CD14-positive monocyte (primary cell): ENCODE measurements around the gene C11orf98. TPM values are rescaled to one million over a fixed set of nuclear protein-coding genes. Genes with fewer than 3 reads are reported as not detected.

Experiments used
- DNase-seq, 3 donors: peaks; one replicate each; pipeline ENCODE4 v3.0.0-alpha.2; 2011 to 2022
- H2AFZ ChIP-seq: 2 replicates; pipeline ENCODE4 v1.6.0; 2012; ENCODE audit warnings: mild to moderate bottlenecking, low read depth, low read length, inconsistent platforms; ENCODE audit not compliant: insufficient read depth, poor library complexity, severe bottlenecking
- H3K27ac ChIP-seq, 2 donors: 1 replicate in 1 of 2; 2 replicates in 1 of 2; pipeline ENCODE4 v1.5.1; 2012 to 2013; ENCODE audit warnings: low read length in 2 of 2, control low read depth in 1 of 2, inconsistent platforms in 1 of 2, low read depth in 1 of 2, mild to moderate bottlenecking in 1 of 2
- H3K27me3 ChIP-seq, 2 donors: one replicate each; pipeline versions ENCODE4 v1.6.0 to v1.6.1; 2011 to 2013; ENCODE audit warnings: low read length in 2 of 2; ENCODE audit not compliant: control insufficient read depth in 2 of 2, insufficient read depth in 2 of 2
- H3K36me3 ChIP-seq, 2 donors: replicated peaks in 1 of 2; 1 replicate in 1 of 2; 2 replicates in 1 of 2; pipeline versions ENCODE4 v1.5.1 to v1.6.1; 2012 to 2013; ENCODE audit warnings: low read length in 2 of 2, control low read depth in 1 of 2, inconsistent platforms in 1 of 2, mild to moderate bottlenecking in 1 of 2; ENCODE audit not compliant: insufficient read depth in 2 of 2, control insufficient read depth in 1 of 2
- H3K4me1 ChIP-seq, 2 donors: 1 replicate in 1 of 2; 2 replicates in 1 of 2; pipeline versions ENCODE4 v1.5.1 to v1.6.1; 2012 to 2013; ENCODE audit warnings: low read length in 2 of 2, control low read depth in 1 of 2, inconsistent platforms in 1 of 2, mild to moderate bottlenecking in 1 of 2, moderate library complexity in 1 of 2; ENCODE audit not compliant: insufficient read depth in 2 of 2, control insufficient read depth in 1 of 2
- H3K4me2 ChIP-seq: replicated peaks from 2 replicates; pipeline ENCODE3; 2012; ENCODE audit warnings: low read length, moderate library complexity, mild to moderate bottlenecking; ENCODE audit not compliant: poor library complexity, severe bottlenecking; ENCODE audit errors: extremely low read depth
- H3K4me3 ChIP-seq, 3 experiments: fragments of 200-600 bp in 1 of 3; sonication (generic) in 1 of 3; replicated peaks in 1 of 3; 1 replicate in 2 of 3; 2 replicates in 1 of 3; pipeline ENCODE4 v1.5.1; 2011 to 2013; ENCODE audit warnings: low read length in 3 of 3, mild to moderate bottlenecking in 3 of 3, control low read depth in 2 of 3, low read depth in 2 of 3, inconsistent platforms in 1 of 3, moderate library complexity in 1 of 3
- H3K79me2 ChIP-seq: 2 replicates; pipeline ENCODE4 v1.6.0; 2012; ENCODE audit warnings: mild to moderate bottlenecking, control low read depth, inconsistent platforms, low read length, moderate library complexity; ENCODE audit not compliant: insufficient read depth
- H3K9ac ChIP-seq: 2 replicates; pipeline ENCODE4 v1.6.0; 2017; ENCODE audit warnings: low read length, mild to moderate bottlenecking; ENCODE audit not compliant: insufficient read depth, poor library complexity, severe bottlenecking
- H3K9me3 ChIP-seq, 2 donors: replicated peaks in 1 of 2; 1 replicate in 1 of 2; 2 replicates in 1 of 2; pipeline versions ENCODE4 v1.5.1 to v1.6.1; 2012 to 2013; ENCODE audit warnings: low read length in 2 of 2, control low read depth in 1 of 2; ENCODE audit not compliant: control insufficient read depth in 1 of 2, insufficient read depth in 1 of 2
- H4K20me1 ChIP-seq: 2 replicates; pipeline ENCODE4 v1.6.0; 2012; ENCODE audit warnings: mild to moderate bottlenecking, low read length, control low read depth, moderate library complexity; ENCODE audit not compliant: insufficient read depth
- H3K27ac Mint-ChIP-seq, 7 donors: one replicate each; pipeline ENCODE4 v1.8.0; 2020; ENCODE audit warnings: mild to moderate bottlenecking in 7 of 7, mixed read lengths in 7 of 7, moderate library complexity in 6 of 7, inconsistent platforms in 2 of 7
- H3K27me3 Mint-ChIP-seq, 3 donors: one replicate each; pipeline ENCODE4 v1.8.0; 2021 to 2022; ENCODE audit warnings: low read depth in 3 of 3, mild to moderate bottlenecking in 3 of 3, mixed read lengths in 3 of 3, moderate library complexity in 3 of 3, inconsistent platforms in 1 of 3
- H3K36me3 Mint-ChIP-seq, 2 donors: one replicate each; pipeline ENCODE4 v1.8.0; 2020; ENCODE audit warnings: mixed read lengths in 2 of 2, inconsistent platforms in 1 of 2, mild to moderate bottlenecking in 1 of 2
- H3K4me1 Mint-ChIP-seq: one replicate; pipeline ENCODE4 v1.8.0; 2020; ENCODE audit warnings: mild to moderate bottlenecking, mixed read lengths
- H3K4me3 Mint-ChIP-seq, 2 donors: one replicate each; pipeline ENCODE4 v1.8.0; 2020; ENCODE audit warnings: mild to moderate bottlenecking in 2 of 2, mixed read lengths in 2 of 2, moderate library complexity in 1 of 2
- H3K9me3 Mint-ChIP-seq, 7 donors: one replicate each; pipeline ENCODE4 v1.8.0; 2020 to 2022; ENCODE audit warnings: mixed read lengths in 7 of 7, mild to moderate bottlenecking in 6 of 7, moderate library complexity in 6 of 7, inconsistent platforms in 2 of 7
- CTCF ChIP-seq: fragments of 200-600 bp; IDR thresholded peaks from one replicate; pipeline ENCODE4 v1.8.0; 2022; ENCODE audit warnings: antibody characterized with exemption, mild to moderate bottlenecking
- WGBS: methylation state at CpG from one replicate; pipeline ENCODE4 v1.1.5; 2013; ENCODE audit warnings: missing lambda C conversion rate; ENCODE audit not compliant: insufficient coverage; 5-methylcytosine and 5-hydroxymethylcytosine counted together
- intact Hi-C, 2 donors: fragments of 100-400 bp; cut with micrococcal nuclease; formaldehyde crosslinking; loops; one replicate each; pipeline versions ENCODE4 v1.15.0 to v1.15.1; 2023
- polyA plus RNA-seq, 3 donors: library from polyadenylated mRNA; depleted of rRNA in 1 of 3; unstranded in 2 of 3; stranded (reverse) in 1 of 3; fragments of 300-500 nt in 2 of 3; fragments of >200 nt in 1 of 3; fragmentation: Illumina TruSeq in 2 of 3; gene quantifications; 1 replicate in 2 of 3; 2 replicates in 1 of 3; pipeline ENCODE4 v1.2.3, GENCODE V29; 2012 to 2021

C11orf98 gene
- polyA plus RNA-seq, 3 donors = 25.9 to 78.2 (median 74.6) TPM

- peaks cover 29 to 41% of the 10 kb centered on the region in 2 donors for H3K36me3 ChIP-seq
- H3K4me2 ChIP-seq = no peak within 1 kb of the TSS
- intact Hi-C loops = loop anchor here (5.0 to 10.0 kb wide), 2 partner anchors 292 to 295 kb away; no protein-coding TSS in a partner anchor
- peaks cover 5 to 8% of the 10 kb centered on the region in 2 donors for H3K4me1 ChIP-seq
- 78% methylated on average over 4 of the region's 11 CpGs for WGBS
- H3K36me3 Mint-ChIP-seq = peaks cover 43 to 56% of the 10 kb centered on the region in 2 donors
- H3K9me3 Mint-ChIP-seq = peaks cover 0 to 4% (median 0%) of the 10 kb centered on the region in 7 donors
- no peak within 1 kb of the TSS for H3K27ac ChIP-seq
- no peak within 1 kb of the TSS for H3K4me3 ChIP-seq
- H3K9ac ChIP-seq = no peak within 1 kb of the TSS
- no peaks in the 10 kb centered on the region for H3K9me3 ChIP-seq
- H3K27me3 ChIP-seq = peaks cover 9 to 26% of the 10 kb centered on the region in 2 donors
- peak within 1 kb of the TSS in 1 of 7 donors; percentile 31 for H3K27ac Mint-ChIP-seq
- H3K4me1 Mint-ChIP-seq = peaks cover 5% of the 10 kb centered on the region
- H4K20me1 ChIP-seq = no peaks in the 10 kb centered on the region
- TF ChIP-seq CTCF = no peak
- DNase-seq = no peak
- peak within 1 kb of the TSS in 1 of 2 donors; percentile 63 for H3K4me3 Mint-ChIP-seq
- peaks cover 26 to 32% (median 29%) of the 10 kb centered on the region in 3 donors for H3K27me3 Mint-ChIP-seq
- no peaks in the 10 kb centered on the region for H3K79me2 ChIP-seq
- no peak within 1 kb of the TSS for H2AFZ ChIP-seq
Observed at GRCh38 chr11:62689421-62690183, 24.6 kb upstream of the C11orf98 start, which contains the start of gene LRRN4CL. LRRN4CL (minus strand) TSS chr11:62689530; CDS start chr11:62688508, 1,022 bp downstream.

- no peaks in the 10 kb centered on the region for H4K20me1 ChIP-seq
- no CpG with 5 or more reads among the region's 1 CpG for WGBS
- peaks cover 41 to 45% of the 10 kb centered on the region in 2 donors for H3K36me3 Mint-ChIP-seq
- no peak overlapping the region for H3K4me3 ChIP-seq
- no peak overlapping the region for H3K27ac ChIP-seq
- H3K27me3 ChIP-seq = peaks cover 9 to 26% of the 10 kb centered on the region in 2 donors
- H2AFZ ChIP-seq = peak overlapping the region; percentile 72
- H3K4me2 ChIP-seq = no peak overlapping the region
- H3K9me3 Mint-ChIP-seq = peaks cover 0 to 4% (median 0%) of the 10 kb centered on the region in 7 donors
- TF ChIP-seq CTCF = no peak
- H3K27ac Mint-ChIP-seq = no peak overlapping the region
- H3K9me3 ChIP-seq = no peaks in the 10 kb centered on the region
- peaks cover 25 to 32% (median 29%) of the 10 kb centered on the region in 3 donors for H3K27me3 Mint-ChIP-seq
- intact Hi-C loops = loop anchor here in 1 of 2 donors (5.0 kb wide), 1 partner anchor 291 kb away; no protein-coding TSS in a partner anchor
- H3K4me1 Mint-ChIP-seq = peaks cover 5% of the 10 kb centered on the region
- no peak overlapping the region for H3K9ac ChIP-seq
- peaks cover 5 to 8% of the 10 kb centered on the region in 2 donors for H3K4me1 ChIP-seq
- DNase-seq = no peak
- H3K36me3 ChIP-seq = peaks cover 29 to 39% of the 10 kb centered on the region in 2 donors
- H3K79me2 ChIP-seq = no peaks in the 10 kb centered on the region
- H3K4me3 Mint-ChIP-seq = peak overlapping the region in 1 of 2 donors; percentile 63
Observed at GRCh38 chr11:62688491-62688890, 23.5 kb upstream of the C11orf98 start.
